NCI-H187 treated with DMSO at 0.1 percent for 48 hours (cell line): ENCODE measurements around the gene SUPT6H.
"Not testable (repeated sequence)": the region's sequence is repeated elsewhere in the genome, so short reads cannot be mapped to it uniquely, and the experiment has no call there.

Experiments
- DNase-seq: peaks from one replicate; lab custom pipeline; 2025; lab: John Stamatoyannopoulos, UW

Gene SUPT6H

GRCh38 chr17:28648698-28649097, 13.3 kb upstream of the SUPT6H start:
- no peak for DNase-seq

GRCh38 chr17:28655160-28655559, 6.8 kb upstream of the SUPT6H start:
- no peak for DNase-seq

GRCh38 chr17:28657756-28658155, 4.2 kb upstream of the SUPT6H start:
- no peak for DNase-seq

- not testable (repeated sequence) for DNase-seq
Observed at GRCh38 chr17:28658342-28658741, 3.7 kb upstream of the SUPT6H start.

- DNase-seq: not testable (repeated sequence)
Observed at GRCh38 chr17:28658766-28659496, 3.1 kb upstream of the SUPT6H start.

GRCh38 chr17:28659497-28659881, 2.5 kb upstream of the SUPT6H start:
- not testable (repeated sequence) for DNase-seq

- no peak for DNase-seq
Observed at GRCh38 chr17:28662527-28662829, 473 bp downstream of the SUPT6H start.

GRCh38 chr17:28663723-28664122, 1.7 kb downstream of the SUPT6H start:
- DNase-seq: no peak

GRCh38 chr17:28665994-28666393, 4.0 kb downstream of the SUPT6H start:
- DNase-seq: no peak

- DNase-seq: no peak
Observed at GRCh38 chr17:28667870-28668269, 5.9 kb downstream of the SUPT6H start.

- no peak for DNase-seq
Observed at GRCh38 chr17:28669918-28670317, 7.9 kb downstream of the SUPT6H start.

GRCh38 chr17:28675490-28675889, 13.5 kb downstream of the SUPT6H start:
- DNase-seq: no peak

- no peak for DNase-seq
Observed at GRCh38 chr17:28675980-28676379, 14.0 kb downstream of the SUPT6H start.

GRCh38 chr17:28682655-28683054, 20.6 kb downstream of the SUPT6H start:
- no peak for DNase-seq

- peak; percentile 91 for DNase-seq
Observed at GRCh38 chr17:28684963-28685362, 23.0 kb downstream of the SUPT6H start.

GRCh38 chr17:28685366-28685765, 23.4 kb downstream of the SUPT6H start:
- DNase-seq: no peak

- no peak for DNase-seq
Observed at GRCh38 chr17:28686296-28686695, 24.3 kb downstream of the SUPT6H start.

GRCh38 chr17:28688481-28688880, 26.5 kb downstream of the SUPT6H start:
- DNase-seq: no peak

- no peak for DNase-seq
Observed at GRCh38 chr17:28689011-28689410, 27.0 kb downstream of the SUPT6H start.

GRCh38 chr17:28693869-28694268, 31.9 kb downstream of the SUPT6H start:
- no peak for DNase-seq

- DNase-seq: no peak
Observed at GRCh38 chr17:28698253-28698941, 36.4 kb downstream of the SUPT6H start.

- no peak for DNase-seq
Observed at GRCh38 chr17:28700278-28700677, 38.3 kb downstream of the SUPT6H start.

- no peak for DNase-seq
Observed at GRCh38 chr17:28700830-28701492, 39.0 kb downstream of the SUPT6H start.
